ENCODE data around the gene FANCE.
"Not testable (repeated sequence)": the region's sequence is repeated elsewhere in the genome, so short reads cannot be mapped to it uniquely, and the experiment has no call there.

The FANCE gene

GRCh38 chr6:35515939-35516338 is 63.8 kb downstream of the FANCE start:
- not testable (repeated sequence) for H3K27ac ChIP-seq; DNase-seq (ENCODE audit: low read depth, low spot score)

All from epithelial cell of prostate (primary cell).